GM18508 (cell line): ENCODE results near the gene NDOR1.

Source experiments
- ATAC-seq: cut with Tn5 transposase; IDR thresholded peaks from one replicate; pipeline ENCODE4 v1.9.1; 2021; ENCODE audit warnings: moderate number of reproducible peaks; ENCODE audit not compliant: insufficient read depth, unreplicated experiment

NDOR1 gene

DNA sequence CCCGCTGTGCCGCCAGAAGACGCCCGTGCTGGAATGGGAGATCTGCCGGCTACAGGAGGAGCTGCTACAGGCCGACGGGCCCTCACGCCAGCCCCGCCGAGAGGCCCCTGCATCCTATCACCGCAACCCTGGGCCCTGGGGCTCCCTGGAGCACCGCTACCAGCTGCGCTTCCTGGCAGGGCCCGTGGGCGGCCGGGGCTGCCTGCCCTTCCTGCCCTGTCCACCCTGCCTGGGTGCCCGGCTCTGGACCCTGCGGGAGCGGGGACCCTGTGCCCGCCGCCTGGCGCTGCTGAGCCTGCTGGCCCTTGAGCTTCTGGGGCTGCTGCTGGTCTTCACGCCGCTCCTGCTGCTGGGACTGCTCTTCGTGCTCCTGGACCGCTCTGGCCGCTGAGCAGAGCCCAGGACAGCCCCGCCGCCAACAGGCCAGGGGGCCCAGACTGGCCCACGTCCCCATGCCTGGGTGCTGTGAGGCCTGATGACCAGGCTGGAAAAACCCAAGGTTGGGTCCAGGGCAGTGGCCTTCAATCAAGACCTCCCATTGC is 12.8 kb downstream of the NDOR1 start:
- no peak for ATAC-seq

DNA sequence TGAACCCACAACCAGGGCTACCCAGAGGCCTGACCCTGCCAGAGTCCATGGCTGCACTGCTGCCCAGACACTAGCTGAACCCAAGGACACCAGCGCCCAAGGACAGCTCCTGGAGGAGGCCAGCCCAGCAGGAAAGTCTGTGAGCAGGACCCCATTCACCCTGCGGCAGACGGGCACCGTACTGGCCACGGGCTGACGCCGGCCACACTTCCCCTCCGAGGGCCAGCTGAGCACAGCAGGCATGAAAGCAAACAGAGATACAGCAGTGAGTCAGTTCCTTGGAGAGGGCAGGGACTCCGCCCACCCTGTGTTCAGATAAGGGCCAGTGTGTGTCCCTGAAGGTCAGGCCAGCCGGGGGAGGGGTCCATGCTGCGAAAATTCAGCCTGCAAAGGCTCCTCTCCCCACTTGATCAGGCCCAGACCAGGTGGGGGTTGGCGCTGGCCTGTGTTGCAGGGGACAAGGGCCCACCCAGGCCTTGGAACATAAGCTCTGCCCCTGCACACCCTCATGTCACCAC is 13.3 kb downstream of the NDOR1 start:
- no peak for ATAC-seq

DNA sequence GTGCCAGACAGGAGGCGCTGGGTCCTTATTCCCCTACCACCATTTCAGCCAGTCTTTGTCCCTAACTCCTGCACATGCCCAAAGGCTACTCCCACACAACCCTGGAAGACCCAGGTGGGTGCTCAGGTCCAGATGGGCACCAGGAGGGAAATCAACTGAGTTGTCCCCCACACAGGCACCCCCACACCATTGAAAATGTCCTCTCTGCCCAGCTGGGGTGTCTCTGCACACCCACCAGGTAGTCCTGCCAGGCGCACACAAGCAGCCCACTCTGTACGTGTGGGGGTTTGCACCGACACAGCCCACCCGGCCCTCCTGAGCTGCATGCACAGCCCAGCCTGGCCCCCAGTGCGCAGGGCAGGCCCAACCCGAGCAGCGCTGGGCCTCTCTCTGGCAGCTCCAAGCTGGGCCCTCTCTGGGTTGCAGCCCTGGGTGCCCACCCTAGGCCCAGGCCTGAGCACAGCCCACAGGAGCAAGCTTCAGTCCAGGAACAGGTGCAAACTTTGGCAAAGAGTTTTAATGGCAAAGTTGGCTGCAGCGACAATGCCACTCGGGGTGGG is 14.3 kb downstream of the NDOR1 start:
- ATAC-seq = no peak

DNA sequence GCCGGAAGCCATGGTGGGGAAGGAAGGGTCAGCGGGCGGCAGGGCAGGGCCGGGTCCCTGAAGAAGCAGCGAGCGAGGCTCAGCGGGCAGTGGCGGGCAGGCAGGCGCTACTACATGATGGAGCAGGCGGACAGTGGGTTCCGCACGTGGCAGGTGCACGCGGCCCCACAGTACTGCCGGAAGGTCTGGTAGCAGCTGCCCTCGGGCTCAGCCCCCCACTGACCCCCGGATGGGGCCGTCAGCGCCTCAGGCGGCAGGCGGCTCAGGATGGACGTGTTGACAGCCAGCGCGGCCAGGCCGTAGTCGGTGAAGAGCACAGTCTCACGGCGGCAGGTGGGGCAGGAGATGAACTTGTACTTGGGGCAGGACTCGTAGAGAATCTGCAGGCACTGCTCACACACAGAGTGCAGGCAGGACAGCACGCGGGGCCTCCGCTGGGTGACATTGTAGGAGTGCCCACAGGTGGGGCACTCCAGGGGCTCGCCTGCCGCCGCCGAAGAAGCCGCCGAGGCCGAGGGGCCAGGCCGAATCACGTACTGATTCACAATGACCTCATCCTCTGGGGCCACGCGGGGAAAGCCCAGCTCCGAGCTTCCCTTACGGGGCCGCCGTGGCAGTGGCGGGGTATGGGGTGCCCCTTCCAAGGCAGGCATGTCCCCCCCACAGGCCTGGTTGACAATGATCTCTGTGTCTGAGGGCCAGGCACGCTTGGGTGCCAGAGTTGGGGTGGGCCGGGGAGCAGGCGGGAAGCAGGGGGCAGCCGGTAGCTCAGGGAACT is 15.0 kb downstream of the NDOR1 start:
- ATAC-seq = no peak

DNA sequence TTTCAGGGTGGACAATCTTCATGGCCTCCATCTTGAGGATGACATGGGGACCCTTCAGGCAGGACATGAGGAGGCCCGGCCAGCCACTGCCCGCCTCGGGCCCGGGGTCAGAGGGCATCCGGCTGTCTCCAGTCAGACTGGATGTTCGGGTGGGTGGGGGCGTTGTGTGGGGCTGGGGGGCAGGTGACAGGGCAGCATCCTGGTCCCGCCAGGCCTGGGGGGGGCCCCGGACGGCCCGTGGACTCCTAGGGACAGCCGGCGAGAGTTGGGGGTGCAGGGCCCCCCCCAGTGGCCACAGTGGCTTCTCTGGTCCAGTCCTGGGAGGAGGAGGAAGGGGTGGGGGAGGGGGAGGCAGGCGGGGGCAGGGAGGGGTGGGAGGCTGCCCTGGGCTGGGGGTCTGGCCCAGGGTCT is 15.6 kb downstream of the NDOR1 start:
- ATAC-seq = no peak

DNA sequence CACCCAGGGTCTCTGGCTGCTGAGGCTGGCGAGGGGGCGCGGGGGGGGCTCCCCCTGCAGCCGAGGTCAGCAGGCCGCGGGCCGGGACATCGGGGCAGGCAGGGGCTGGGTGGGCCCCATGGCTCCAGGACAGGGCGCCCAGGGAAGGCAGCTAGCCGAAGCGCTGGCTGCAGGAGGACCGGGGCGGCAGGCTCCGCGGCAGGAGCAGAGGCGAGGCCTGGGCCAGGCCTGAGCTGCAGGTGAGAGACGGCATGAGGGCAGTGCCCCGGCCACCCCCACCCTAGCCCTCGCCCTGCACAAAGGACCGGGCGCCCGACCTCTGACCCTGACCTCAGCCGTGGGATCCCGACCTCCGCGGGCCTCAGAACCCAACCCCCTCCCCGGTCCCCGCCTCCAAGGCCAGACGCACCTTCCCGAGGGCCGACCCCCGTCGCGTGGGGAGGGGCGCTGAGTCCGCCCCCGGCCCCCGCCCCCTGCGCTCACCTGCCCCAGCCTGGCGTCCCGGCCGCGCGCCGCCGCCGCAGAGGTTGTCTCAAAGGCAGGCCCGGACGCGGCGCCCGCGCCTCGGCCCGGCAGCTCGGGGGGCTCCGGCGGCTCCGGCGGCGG is 16.1 kb downstream of the NDOR1 start:
- ATAC-seq = no peak

DNA sequence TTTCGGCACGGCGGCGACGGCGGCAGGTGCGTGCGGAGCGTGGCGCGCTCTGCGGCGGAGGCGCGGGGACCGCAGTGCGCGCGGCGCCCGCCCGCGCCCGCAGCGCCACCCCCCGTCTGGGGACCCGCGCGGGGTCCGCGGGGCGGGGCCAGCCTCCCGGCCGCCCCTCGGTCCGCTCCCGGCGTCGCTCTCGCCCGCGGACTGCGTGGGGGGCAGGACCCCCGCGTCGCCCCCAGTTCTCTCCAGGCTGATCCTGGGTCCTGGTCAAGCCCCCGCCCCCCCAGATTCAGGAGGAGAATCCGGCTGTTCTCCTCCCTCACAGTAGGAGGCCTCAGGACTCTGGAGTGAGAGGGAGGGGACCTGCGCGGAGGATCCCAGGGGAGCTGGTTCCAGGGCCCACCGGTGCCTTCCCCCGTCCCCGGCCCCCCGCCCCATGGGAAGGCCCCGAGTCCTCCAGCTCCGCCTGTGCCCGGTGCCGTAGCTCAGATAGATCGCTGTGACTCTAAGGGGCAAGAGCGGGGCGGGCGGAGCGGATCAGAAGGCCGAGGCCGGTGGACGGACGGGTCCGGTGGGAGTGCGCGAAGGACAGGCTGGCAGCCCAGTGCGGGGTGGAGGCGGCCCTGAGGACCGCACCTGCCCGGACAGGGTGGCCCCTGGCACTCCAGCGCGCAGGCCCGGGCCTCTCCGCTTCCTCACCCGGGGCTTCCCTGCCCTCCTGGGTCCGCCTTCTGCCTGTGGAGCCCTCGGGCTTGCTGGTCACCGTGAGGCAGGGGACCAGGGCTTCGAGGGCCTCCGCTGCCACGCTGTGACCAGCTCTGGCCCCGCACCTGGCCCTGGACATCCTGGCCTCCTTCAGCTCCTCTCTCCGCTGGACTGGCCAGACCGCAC is 16.9 kb downstream of the NDOR1 start, which contains the start of gene RNF208:
Gene RNF208, minus strand, starts transcription at position 51 of the 888 bp plus-strand sequence. CDS start 1,028 bp downstream, outside the sequence.
- no peak for ATAC-seq

DNA sequence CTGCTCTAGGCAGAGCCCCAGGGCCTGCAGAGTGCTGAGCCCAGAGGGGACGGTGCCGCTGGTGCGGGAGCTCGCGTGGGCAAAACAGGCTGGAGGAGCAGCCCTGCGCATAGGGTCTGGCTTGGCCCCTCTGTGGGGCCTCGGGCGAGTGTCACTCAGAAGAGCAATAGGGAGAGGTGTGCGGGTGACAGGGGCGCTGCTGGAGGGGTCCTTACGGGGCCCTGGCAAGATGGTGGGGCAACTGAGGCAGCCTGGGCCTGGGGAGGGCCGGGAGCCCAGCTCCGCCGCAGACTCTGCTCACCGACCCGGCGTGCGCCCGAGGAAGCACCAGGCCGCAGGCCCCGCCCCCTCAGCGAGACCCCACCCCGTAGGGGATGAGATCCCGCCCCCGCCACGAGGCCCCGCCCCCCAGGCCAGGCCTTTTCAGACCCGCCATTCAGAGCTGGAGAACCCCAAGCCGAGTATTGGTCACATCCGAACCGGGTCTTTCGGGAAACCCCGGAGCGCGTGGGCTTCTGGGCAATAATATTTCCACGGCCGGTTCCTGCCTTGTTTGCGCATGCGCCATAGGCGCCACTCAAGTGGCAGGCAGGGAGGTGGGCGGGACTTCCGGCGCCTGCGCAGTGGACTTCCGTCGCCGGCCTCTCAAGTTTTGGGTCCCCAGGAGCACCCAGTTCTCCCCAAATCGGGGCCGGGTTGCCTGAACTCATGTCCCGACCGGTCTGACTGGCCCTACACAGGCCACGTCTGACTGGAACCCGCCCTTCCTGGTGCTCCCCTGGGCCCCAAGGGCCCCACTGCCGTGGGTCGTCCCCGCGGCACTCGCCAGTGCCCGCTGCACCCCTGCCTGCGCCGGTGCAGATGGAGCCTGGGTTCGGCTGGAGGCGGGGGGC is 17.8 kb downstream of the NDOR1 start:
- peak; percentile 42 for ATAC-seq

DNA sequence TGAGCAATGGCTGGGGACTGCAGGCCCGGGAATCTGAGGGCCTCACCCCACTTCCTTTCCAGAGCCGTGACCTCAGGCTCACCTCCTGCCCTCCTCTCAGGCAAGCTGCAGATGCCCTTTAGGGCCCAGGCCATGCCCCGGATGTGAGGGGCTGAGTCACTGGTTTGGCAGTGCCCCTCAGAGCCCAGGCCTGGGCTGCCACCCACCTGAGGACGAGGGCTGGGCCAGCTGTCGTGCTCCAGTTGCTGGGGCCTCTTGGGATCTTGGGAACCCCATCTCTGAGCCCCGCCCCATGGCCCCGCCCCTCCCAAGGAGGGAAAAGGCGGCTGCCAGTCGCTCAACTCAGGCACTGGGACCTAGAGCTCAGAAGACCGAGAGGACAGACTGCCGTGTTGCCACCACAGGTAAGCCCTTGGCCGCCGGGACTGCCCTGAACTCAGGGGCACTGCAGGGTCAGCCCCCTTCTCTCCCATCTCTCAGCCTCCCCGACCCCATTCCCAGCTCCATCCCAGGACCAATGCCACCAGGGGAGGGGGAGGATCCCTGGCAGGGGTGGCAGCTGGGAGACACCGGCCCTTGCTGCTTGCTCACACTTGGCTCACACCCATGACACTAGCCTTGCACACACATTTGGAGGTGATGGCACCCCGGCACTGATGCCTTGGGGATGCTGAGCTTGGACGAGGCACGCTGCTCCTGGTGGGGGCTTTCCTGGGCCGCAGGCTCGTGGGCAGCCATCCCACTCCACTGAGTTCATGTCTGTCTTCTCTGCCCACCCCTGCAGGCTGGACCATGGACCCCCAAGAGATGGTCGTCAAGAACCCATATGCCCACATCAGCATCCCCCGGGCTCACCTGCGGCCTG is 19.6 kb downstream of the NDOR1 start, which contains the start of gene CYSRT1:
Gene CYSRT1, plus strand, starts transcription at position 345 of the 865 bp plus-strand sequence. Its CDS starts 448 bp downstream, at position 793.
- no peak for ATAC-seq

DNA sequence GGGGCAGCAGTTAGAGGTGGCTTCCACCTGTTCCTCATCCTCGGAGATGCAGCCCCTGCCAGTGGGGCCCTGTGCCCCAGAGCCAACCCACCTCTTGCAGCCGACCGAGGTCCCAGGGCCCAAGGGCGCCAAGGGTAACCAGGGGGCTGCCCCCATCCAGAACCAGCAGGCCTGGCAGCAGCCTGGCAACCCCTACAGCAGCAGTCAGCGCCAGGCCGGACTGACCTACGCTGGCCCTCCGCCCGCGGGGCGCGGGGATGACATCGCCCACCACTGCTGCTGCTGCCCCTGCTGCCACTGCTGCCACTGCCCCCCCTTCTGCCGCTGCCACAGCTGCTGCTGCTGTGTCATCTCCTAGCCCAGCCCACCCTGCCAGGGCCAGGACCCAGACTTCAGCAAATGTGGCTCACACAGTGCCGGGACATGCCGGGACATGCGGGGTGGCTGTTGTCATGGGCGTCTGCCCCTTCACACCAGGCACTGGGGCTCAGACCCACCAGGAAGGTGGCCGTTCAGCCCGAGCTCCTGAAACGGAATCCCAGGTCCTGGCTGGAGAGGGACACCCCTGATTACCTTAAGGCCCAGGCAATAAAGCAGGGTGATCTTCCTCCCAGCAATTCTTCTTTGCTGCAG is 20.3 kb downstream of the NDOR1 start:
- no peak for ATAC-seq

DNA sequence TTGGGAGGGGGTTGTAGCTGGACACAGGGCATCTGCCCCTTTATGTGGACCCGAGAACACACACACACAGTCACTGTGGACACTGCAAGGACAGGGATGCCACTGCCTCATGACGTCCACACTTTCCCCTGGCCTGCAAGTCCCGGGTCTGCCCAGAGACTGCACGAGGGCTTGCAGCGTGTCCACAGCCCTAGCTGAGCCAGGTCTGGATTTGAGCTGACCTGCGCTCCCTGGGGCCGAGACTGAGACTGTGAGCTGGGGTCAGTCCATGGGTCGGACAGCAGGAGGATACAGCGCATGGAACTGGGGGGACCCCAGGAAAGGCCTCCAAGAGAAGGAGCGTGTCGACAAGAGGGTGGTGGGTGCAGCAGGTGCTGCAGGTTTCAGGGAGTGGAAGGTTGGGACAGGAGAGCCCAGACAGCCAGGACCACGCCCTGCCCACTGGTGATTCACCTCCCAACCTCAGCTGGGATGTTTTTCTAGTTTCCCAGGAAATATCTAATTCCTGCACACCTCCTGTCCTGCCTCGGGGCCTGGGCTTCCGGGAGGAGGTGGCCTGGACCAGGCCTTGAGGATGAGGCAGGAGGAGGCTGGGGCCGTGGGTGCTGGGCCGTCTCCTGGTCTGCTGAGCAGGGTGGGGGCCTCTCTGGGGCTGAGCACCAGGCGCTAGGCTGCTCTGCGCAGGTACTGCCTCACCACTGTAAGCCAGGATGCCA is 21.0 kb downstream of the NDOR1 start:
- ATAC-seq = no peak

DNA sequence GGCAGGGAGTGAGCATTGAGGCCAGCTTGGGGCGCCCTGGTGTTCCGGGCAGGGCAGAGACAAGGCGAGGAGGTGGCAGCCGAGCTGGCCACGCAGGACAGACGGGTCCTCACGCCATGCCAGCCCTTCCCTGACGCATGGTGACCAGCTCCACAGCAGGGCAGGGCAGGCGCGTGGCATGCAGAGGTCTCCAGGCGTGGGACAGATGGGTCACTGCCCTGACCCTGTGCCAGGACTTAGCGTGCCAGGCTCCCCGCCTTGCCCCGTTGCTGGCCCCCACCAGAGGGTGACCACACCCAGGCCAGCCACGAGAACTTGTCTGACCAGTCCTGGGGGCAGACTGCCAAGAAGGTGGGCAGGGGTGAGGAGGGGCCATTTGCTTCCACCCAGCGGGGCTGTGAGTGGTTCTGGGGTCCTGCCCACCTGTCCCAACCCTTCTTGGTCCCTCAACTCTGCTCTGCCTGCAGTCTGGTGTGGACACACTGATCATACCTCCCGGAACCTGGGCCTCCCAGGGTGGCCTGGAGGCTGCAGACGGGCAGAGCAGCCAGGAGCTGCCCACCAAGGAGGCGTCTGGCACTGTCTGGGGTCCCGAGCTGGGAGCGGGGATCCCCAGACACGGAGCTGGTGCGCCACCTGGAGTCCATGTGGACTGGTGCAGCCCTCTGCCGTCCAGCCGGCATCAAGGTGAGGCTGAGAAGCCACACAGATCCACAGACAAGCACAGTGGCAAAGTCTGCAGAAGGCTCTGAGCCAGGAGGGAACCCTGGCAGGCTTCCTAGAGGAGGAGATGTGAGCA is 21.8 kb downstream of the NDOR1 start, which contains the start of gene RNF224:
Gene RNF224, plus strand, starts transcription at position 449 of the 799 bp plus-strand sequence. CDS start 834 bp downstream, outside the sequence.
- no peak for ATAC-seq

DNA sequence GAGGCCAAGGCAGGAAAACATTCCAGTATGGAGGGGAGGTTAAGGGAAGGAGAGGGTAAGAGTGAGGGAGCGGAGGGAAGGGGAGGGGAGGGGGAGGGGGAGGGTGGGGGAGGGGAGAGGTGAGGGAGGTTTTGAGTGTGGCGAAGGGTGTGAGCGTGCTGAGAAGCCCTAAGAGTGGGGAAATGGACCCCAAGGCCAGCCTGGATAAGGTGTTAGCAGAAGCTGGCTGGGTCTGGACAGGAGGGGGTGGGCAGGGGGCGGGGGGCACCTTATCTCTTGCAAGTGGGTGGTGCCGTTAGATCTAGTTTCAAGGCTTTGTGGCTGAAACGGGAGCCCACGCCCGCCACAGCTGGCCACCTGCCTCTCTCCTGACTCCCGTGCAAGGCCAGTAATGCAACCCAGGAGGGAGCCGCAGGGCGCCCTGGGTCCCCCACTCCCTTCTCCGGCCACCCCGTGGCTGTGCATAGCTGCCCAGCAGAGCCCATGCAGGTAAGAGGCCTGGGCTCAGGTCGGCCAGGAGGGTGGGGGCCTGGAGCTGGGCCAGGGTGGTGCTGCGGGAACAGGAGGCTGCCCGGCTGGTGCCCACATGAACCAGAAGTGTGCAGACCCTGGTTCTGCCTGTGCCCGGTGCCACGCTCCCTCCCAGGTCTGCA is 22.5 kb downstream of the NDOR1 start:
- ATAC-seq = no peak

DNA sequence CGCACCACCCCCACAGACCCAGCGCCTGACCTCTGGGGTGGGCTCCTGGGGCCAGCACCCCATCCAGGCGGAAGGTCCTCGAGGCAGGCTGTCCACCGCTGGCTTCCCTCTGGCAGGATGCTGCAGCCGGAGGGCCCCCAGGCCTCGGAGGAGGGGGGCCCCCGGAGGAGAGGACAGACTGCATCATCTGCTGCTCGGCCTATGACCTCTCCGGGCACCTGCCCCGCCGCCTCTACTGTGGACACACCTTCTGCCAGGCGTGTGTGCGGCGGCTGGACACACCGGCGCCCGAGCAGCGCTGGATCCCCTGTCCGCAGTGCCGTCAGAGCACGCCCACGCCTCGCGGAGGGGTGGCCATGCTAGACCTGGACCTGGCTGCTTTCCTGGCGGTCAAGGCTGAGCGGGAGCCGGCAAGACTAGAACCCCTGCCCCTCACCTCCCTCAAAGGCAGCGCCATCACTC is 23.0 kb downstream of the NDOR1 start:
- ATAC-seq = no peak
